Prostate gland (tissue), 2 donors: ENCODE results near the gene RDH8.

Experiments
- POLR2A ChIP-seq: fragments of 450-650 bp; IDR thresholded peaks from one replicate; pipeline ENCODE4 v1.6.1; 2016; ENCODE audit warnings: antibody characterized with exemption, mild to moderate bottlenecking
- POLR2AphosphoS5 ChIP-seq: sonication (generic); formaldehyde crosslinking; IDR thresholded peaks from one replicate; pipeline ENCODE4 v1.6.1; 2017; ENCODE audit warnings: antibody characterized with exemption
- TF ChIP-seq, protein P1 (sequence below), 4 experiments: fragments of 200-600 bp in 2 of 4; fragments of 450-650 bp in 2 of 4; sonication (generic) in 2 of 4; IDR thresholded peaks; 1 replicate in 3 of 4; 2 replicates in 1 of 4; pipeline ENCODE4 v1.5.1; 2016 to 2019; ENCODE audit warnings: antibody characterized with exemption in 4 of 4, mild to moderate bottlenecking in 2 of 4, moderate library complexity in 2 of 4

DNA sequence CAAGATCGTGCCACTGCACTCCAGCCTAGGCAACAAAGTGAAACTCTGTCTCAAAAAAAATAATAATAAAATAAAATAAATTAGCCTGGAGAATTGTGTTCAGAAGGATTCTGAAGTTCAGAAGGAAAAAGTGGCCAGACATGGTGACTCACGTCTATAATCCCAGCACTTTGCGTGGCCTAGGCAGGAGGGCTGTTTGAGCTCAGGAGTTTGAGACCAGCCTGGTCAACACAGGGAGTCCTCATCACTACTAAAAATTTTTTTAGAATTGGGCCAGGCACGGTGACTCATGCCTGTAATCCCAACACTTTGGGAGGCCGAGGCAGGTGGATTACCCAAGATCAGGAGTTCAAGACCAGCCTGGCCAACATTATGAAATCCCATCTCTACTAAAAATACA is 6.0 kb downstream of the RDH8 start:
- TF ChIP-seq, protein P1, sequence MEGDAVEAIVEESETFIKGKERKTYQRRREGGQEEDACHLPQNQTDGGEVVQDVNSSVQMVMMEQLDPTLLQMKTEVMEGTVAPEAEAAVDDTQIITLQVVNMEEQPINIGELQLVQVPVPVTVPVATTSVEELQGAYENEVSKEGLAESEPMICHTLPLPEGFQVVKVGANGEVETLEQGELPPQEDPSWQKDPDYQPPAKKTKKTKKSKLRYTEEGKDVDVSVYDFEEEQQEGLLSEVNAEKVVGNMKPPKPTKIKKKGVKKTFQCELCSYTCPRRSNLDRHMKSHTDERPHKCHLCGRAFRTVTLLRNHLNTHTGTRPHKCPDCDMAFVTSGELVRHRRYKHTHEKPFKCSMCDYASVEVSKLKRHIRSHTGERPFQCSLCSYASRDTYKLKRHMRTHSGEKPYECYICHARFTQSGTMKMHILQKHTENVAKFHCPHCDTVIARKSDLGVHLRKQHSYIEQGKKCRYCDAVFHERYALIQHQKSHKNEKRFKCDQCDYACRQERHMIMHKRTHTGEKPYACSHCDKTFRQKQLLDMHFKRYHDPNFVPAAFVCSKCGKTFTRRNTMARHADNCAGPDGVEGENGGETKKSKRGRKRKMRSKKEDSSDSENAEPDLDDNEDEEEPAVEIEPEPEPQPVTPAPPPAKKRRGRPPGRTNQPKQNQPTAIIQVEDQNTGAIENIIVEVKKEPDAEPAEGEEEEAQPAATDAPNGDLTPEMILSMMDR (IDR thresholded peaks at IDR 0.05), result no peak
- TF ChIP-seq POLR2A, result no peak
- no peak for TF ChIP-seq POLR2AphosphoS5
